ENCODE results near the gene DDX1.

DNA sequence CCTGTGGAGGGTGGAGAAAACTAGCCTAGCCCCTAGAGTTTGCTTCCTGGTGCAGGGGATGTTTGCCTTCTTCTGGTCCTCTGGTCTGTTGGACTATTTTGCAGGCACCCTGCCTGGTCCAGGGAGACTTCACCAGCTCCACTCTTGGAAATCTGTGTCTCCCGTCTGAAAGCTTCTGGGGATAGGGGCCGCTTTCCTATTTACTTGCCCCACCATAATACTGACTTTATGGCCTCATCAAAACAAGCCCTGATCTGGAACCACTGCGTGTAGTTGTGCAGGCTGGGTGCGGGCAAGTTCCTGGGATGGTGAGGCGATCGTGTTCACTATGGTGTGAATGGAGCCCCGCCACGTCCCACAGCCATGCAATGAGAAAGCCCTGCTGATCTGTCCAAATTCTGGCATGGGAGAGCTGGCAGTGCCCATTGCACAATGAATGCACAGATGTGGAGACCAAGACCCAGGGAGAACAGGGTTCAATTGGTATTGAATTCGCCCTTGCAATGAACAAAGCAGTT is 74.3 kb downstream of the DDX1 start:
- TF ChIP-seq EP300 (IDR thresholded peaks at IDR 0.05): no peak
- TF ChIP-seq, protein P1, sequence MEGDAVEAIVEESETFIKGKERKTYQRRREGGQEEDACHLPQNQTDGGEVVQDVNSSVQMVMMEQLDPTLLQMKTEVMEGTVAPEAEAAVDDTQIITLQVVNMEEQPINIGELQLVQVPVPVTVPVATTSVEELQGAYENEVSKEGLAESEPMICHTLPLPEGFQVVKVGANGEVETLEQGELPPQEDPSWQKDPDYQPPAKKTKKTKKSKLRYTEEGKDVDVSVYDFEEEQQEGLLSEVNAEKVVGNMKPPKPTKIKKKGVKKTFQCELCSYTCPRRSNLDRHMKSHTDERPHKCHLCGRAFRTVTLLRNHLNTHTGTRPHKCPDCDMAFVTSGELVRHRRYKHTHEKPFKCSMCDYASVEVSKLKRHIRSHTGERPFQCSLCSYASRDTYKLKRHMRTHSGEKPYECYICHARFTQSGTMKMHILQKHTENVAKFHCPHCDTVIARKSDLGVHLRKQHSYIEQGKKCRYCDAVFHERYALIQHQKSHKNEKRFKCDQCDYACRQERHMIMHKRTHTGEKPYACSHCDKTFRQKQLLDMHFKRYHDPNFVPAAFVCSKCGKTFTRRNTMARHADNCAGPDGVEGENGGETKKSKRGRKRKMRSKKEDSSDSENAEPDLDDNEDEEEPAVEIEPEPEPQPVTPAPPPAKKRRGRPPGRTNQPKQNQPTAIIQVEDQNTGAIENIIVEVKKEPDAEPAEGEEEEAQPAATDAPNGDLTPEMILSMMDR (IDR thresholded peaks at IDR 0.05): no peak

Measured in ovary (tissue), 3 donors.